GM21381 (cell line): Measurements from ENCODE around the gene TEX26.

ENCODE experiments used
- ATAC-seq: cut with Tn5 transposase; IDR thresholded peaks from one replicate; pipeline ENCODE4 v1.9.1; 2021; ENCODE audit warnings: mild to moderate bottlenecking, moderate library complexity; ENCODE audit not compliant: unreplicated experiment

Gene TEX26

DNA sequence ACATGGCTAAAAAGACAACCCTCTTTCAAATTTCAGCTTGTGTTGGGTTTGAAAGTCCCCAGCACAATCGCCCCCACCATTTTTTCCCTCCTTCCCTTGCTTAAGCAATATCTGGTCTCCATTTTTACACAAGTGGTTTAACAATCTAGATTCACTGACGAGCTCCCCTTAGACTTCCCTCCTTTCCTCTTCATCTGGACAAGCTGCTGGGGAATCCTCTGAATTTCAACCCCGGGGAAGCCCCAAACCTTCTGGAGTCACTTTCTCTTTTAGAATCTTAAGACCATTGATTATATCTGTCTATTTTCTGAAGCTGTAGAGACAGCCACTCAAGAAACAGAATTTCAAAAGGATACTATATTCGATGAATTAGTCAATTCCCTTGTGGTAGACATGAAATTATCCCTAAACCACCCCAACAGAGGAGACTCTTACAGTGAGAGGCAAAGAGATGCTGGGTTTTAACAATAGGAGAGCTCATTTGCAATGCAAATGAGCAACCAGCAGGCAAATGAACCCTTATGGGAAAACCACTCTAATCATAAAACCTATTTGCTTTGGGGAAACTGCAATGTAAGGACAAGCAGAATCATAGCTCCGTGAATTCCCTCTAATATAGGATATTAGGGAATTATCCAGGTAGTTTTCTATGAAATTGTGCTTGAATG lies 78.9 kb downstream of the TEX26 start:
- ATAC-seq: no peak

DNA sequence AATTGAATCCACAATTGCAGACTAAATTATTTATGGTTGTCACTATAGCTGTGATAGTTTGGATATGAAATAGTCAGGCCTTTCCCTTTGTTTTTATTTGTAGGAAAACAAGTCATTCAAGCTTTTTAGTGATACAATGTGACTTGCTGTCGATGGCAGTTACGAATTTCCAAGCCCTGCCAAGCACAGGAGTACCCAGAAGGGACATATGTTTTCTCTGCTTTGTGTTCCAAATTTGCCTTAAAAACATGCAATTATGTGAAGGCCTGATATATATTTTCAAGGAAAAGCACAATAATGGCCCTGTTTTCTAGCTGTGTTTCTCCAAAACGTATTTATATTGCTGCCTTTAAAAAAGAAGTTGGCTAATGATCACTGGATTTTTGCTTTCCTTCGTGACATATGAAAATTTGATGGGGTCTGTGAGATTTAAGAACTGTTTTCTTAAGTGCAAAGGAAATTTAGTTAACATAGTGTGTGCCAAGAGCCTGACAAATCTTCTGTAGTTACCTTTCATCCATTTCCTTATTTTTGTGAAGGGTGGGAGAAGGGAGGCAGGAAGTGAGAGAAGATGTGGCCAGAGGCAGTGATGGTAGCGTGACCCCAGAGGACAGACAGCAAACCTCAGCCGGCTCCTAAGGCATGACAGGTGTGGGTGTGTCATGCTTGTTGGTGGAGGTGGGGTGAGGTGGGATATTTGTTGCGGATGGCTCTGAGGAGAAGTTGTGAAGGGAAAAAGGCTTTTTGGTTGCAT lies 79.6 kb downstream of the TEX26 start:
- no peak for ATAC-seq

DNA sequence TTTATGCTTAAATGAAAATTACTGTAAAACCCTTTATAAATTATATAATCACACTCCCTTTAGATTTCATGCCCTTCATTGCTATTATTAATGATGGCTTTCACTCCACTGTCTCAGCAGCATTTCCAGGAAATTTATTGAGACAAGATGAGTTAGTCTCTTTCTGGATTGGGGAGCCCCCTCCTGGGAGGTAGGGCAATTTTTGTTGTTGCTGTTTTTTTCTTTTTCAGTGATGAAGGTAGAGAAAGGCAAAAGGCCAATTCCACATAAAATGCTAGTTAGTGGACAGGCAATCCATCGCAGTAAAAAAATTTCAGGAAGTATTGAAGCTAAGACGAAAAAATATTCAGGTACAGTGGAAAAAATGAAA lies 80.2 kb downstream of the TEX26 start:
- no peak for ATAC-seq

DNA sequence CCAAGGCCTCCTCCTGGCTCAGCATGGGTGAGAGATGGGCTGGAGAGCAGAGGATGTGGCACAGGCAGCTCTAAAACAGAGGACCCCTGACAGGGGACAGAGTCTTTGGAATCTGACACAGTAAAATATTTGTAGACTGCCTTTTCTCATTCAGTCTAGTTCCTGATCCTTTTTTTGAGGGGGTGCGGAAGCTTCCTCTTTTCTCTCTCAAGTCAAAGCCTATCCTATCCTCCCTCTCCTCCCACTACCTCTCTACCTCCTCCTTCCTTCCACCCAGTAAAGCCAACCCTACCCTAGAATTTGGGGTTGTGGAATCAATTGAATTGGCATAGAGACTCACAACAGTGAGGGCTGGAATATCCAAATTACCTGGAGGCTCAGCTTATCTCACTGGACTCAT lies 82.0 kb downstream of the TEX26 start:
- ATAC-seq: no peak

DNA sequence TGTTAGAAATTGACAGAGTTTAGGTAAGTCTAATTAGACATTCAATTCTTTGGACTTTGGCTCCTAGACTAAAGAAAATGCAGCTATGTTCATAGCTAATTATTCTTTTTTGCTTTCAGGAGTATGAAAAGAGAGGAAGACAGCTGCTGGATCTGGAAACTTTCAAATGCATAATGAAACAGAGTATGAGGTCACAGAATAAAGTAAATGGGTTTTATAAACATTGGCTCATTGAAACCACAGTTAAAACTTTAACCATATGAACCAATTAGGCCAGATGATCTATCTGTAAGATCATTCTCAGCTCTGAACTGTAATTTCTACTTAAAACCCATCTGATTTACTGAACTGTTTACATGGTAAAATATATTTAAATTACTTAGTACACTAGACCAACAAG lies 82.7 kb downstream of the TEX26 start:
- ATAC-seq: no peak

DNA sequence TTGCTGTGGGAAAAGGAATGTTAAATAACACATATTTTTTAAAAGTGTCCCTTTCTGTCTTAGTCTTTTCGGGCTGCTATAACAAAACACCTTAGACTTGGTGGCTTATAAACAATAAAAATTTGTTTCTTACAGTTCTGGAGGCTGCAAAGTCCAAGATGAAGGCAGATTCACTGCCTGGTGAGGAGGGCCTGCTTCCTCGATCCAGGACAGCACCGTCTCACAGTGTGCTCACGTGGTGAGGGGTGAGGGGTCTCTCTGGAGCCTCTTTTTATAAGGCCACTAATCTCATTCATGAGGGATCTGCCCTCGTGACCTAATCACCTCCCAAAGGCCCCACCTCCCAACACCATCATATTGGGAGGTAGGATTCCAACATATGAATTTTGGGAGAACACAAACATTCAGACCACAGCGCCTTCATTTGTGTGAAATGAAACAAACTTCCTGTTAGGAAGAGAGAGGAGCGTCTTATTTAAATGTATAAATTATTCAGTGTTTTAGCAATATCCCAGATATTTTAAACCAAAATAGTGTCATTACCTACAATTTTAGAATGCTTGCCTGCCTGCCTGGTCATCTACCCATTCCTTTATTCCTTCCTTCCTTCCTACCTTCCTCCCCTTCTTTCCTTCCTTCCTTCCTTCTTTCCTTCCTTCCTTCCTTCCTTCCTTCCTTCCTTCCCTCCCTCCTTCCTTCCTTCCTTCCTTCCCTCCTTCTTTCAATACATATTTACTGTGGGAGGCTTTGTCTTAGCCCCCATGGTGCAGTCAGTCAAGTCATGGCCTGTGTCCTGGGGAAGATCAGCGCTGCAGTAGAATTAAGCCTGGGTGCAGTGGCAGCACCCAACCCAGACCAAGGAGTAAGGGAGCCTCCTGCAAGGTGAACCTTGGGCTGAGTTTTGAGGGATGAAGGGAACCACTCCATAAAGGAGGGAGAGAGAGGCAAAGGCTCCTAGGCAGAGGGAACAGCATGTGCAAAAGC lies 84.2 kb downstream of the TEX26 start:
- no peak for ATAC-seq

DNA sequence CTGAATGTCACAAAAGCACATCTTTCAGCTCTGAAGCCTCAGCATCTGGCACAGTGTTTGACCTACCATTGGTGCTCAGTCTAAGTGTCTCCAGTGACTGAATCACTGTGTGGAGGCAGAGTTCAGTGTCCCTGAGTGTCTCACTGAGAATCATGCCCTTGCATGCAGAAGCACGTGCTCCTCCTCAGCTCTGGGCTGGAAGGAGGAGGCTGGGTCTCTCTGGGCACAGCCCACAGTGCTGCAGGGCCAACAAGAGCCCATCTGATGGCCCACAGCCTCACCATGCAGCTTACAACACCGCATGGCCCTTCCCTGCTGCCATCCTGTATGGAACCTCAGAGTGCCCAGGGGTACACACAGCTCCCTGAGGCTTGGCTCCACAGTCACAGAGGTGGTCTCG lies 86.1 kb downstream of the TEX26 start:
- no peak for ATAC-seq

DNA sequence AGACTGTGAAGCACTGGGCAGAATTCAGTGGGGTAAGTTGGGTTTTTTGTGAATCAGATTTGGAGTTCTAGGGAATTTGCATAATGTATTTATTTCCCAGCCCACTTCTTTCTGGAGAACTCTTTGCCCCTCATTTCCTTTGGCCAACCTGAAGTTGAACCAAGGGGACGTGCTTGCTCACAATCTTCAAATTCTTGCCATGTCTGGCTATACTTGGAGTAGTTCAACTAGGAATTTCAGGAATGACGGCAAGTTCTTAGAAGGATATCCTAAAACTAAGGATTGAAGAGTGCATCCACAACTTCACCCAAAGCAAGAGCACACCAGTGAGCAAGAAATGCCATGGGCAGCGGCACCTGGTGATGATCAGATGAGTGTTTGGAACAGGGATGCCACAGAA lies 88.5 kb downstream of the TEX26 start:
- no peak for ATAC-seq

DNA sequence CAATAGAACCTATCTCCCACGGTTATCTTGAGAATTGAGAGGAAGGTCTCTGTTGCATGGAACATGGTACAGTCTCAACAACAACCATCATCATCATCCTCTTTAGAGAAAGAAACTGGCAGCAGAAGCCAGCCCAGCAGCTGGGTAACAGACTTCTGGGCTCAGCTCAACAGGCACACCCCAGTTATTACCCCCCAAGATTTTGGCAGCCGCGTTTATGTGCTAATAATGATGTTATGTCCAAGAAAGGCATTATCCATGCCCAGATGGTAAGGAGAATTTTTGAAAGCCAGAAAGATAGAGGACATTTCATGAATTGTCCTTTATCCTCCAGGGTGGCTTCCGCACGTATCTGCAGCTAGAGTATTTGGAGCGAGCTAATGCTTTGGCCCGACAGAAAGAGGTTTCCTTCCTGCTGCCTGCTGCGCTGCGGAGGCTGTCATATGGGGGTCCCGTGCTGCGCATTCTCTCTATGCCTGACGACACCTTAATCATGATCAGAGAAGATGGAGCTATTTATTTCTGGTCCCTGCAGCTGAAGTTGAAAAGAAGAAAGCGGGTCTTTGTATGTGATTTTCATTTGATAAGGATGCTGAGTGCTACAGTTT lies 89.9 kb downstream of the TEX26 start:
- no peak for ATAC-seq

DNA sequence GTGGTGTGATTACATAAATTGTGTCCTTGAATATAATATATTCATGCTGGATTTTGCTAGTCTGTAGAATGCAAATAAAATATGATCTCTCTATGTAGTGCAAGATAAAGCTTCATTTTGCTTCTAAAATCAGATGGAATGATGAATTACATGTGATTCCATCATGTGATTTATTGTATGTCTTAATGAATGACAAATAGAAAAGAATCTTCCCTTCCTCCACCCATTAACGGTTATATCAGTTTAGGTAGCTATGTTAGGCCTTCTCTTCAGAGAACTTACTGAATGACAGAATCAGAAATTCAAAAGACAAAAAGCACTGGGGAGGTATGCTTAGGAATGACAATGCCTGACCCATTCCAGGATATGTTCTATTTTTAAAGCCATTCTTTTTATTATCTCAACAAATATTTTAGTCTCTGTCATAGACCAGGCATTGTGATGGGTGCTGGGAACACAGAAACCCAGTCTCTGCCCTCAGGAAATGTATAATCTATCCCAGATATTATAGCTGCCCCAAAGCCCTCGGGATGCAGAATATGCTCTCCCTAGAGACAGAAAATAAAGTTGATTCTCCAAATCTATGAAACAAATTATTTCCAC lies 90.6 kb downstream of the TEX26 start:
- ATAC-seq: no peak
